HFF-Myc (cell line): ENCODE measurements around the gene NKG7.

Source experiments
- DNase-seq: peaks from one replicate; pipeline ENCODE4 v3.0.0-alpha.2; 2011; ENCODE audit warnings: low read depth; ENCODE audit errors: extremely low read depth
- H3K4me3 ChIP-seq: replicated peaks from 2 replicates; pipeline ENCODE4 v1.5.1; 2011; ENCODE audit warnings: low read depth, mild to moderate bottlenecking, control low read depth, low read length
- TF ChIP-seq, protein P1 (sequence below): IDR thresholded peaks from 2 replicates; pipeline ENCODE4 v1.5.1; 2012; ENCODE audit warnings: mild to moderate bottlenecking, low read depth, low read length, control low read depth; ENCODE audit errors: missing control alignments

Gene NKG7

GRCh38 chr19:51359294-51359693 is 13.2 kb downstream of the NKG7 start:
- H3K4me3 ChIP-seq, result no peak overlapping the region
- DNase-seq, result no peak
- TF ChIP-seq, protein P1, sequence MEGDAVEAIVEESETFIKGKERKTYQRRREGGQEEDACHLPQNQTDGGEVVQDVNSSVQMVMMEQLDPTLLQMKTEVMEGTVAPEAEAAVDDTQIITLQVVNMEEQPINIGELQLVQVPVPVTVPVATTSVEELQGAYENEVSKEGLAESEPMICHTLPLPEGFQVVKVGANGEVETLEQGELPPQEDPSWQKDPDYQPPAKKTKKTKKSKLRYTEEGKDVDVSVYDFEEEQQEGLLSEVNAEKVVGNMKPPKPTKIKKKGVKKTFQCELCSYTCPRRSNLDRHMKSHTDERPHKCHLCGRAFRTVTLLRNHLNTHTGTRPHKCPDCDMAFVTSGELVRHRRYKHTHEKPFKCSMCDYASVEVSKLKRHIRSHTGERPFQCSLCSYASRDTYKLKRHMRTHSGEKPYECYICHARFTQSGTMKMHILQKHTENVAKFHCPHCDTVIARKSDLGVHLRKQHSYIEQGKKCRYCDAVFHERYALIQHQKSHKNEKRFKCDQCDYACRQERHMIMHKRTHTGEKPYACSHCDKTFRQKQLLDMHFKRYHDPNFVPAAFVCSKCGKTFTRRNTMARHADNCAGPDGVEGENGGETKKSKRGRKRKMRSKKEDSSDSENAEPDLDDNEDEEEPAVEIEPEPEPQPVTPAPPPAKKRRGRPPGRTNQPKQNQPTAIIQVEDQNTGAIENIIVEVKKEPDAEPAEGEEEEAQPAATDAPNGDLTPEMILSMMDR, result no peak

- DNase-seq, result no peak
- TF ChIP-seq, protein P1, result no peak
- no peak overlapping the region for H3K4me3 ChIP-seq
Observed at GRCh38 chr19:51357952-51358351, 14.5 kb downstream of the NKG7 start.

- TF ChIP-seq, protein P1, result no peak
- no peak overlapping the region for H3K4me3 ChIP-seq
- DNase-seq, result no peak
Observed at GRCh38 chr19:51356159-51356801, 16.2 kb downstream of the NKG7 start.

DNA sequence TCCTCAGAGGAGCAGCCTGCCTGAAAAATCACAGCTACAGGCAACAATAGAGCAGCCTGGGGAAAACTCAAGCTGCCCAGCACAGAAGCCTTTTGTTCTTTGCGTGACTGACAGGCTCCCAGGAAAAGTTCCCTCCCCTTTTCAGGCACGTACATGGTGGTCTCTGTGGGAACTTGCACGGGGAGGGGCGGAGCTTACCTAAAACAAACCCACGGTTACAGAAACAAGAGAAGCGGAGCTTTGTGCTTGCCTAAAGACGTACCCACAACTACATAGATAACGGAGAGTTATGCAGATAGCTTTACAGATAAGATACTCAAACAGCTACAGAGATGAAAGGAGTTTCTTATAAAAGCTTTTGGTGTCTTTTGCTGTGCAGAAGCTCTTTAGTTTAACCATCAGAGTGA is 17.7 kb downstream of the NKG7 start:
- no peak for DNase-seq
- TF ChIP-seq, protein P1, result no peak
- no peak overlapping the region for H3K4me3 ChIP-seq

GRCh38 chr19:51354103-51354741 is 18.2 kb downstream of the NKG7 start:
- no peak overlapping the region for H3K4me3 ChIP-seq
- TF ChIP-seq, protein P1, result no peak
- DNase-seq, result no peak

GRCh38 chr19:51352783-51353360 is 19.6 kb downstream of the NKG7 start:
- no peak for DNase-seq

More at GRCh38 chr19:51352783-51353360, 19.6 kb downstream of the NKG7 start:
- TF ChIP-seq, protein P1, result no peak
- no peak overlapping the region for H3K4me3 ChIP-seq
